Endothelial cell of umbilical vein (primary cell): ENCODE data around the gene ATG10. TPM values are rescaled to one million over a fixed set of nuclear protein-coding genes. Genes with fewer than 3 reads are reported as not detected.

ENCODE experiments used
- BruUV-seq: library from RNA; stranded (reverse); fragments of 400-500 nt; replicated peaks from 2 replicates; lab custom pipeline; 2021; lab: Mats Ljungman, UMichigan
- CTCF ChIA-PET: fragments of 300-600, 350-600 bp; sonication (Branson Sonifier 250); formaldehyde crosslinking; loops from one replicate; lab custom pipeline; 2021; ENCODE audit warnings: antibody characterized with exemption, inconsistent platforms; lab: Charles Lee
- POLR2A ChIA-PET: fragments of 300-600, 350-600 bp; sonication (Branson Sonifier 250); formaldehyde crosslinking; loops from one replicate; lab custom pipeline; 2021; ENCODE audit warnings: antibody characterized with exemption, inconsistent platforms; lab: Charles Lee
- DNase-seq: peaks from one replicate; pipeline ENCODE4 v3.0.0-alpha.2; 2011; ENCODE audit warnings: low read depth, low spot score
- FAIRE-seq: peaks from 2 replicates; lab custom pipeline; 2011; peaks lifted over from hg19 to GRCh38; lab: Jason Lieb, UNC
- H2AFZ ChIP-seq: 2 replicates; pipeline ENCODE4 v1.6.0; 2012; ENCODE audit warnings: low read depth, low read length, control low read depth, inconsistent platforms
- H3K27ac ChIP-seq: 2 replicates; pipeline ENCODE4 v1.5.1; 2011; ENCODE audit warnings: low read depth, mild to moderate bottlenecking, control low read depth, low read length, moderate library complexity; ENCODE audit not compliant: insufficient read depth
- H3K27me3 ChIP-seq, 2 experiments: 2 replicates each; pipeline versions ENCODE4 v1.6.0 to v1.6.1; 2011; ENCODE audit warnings: low read length in 2 of 2, mixed read lengths in 1 of 2; ENCODE audit not compliant: control insufficient read depth in 2 of 2, insufficient read depth in 2 of 2
- H3K36me3 ChIP-seq, 2 experiments: 2 replicates in 1 of 2; 3 replicates in 1 of 2; pipeline ENCODE4 v1.5.1; 2011; ENCODE audit warnings: low read length in 2 of 2, mild to moderate bottlenecking in 1 of 2, moderate library complexity in 1 of 2; ENCODE audit not compliant: control insufficient read depth in 2 of 2, insufficient read depth in 2 of 2; ENCODE audit errors: extremely low read depth in 1 of 2
- H3K4me1 ChIP-seq: 3 replicates; pipeline ENCODE4 v1.5.1; 2011; ENCODE audit warnings: mild to moderate bottlenecking, low read length; ENCODE audit not compliant: control insufficient read depth, insufficient read depth; ENCODE audit errors: extremely low read depth
- H3K4me2 ChIP-seq: 2 replicates; pipeline ENCODE4 v1.6.1; 2011; ENCODE audit warnings: low read length, control low read depth, mixed read lengths; ENCODE audit not compliant: insufficient read depth
- H3K4me3 ChIP-seq, 3 experiments: fragments of 200-600 bp in 1 of 3; sonication (generic), shearing (Covaris generic) in 1 of 3; replicated peaks in 1 of 3; 2 replicates each; pipeline ENCODE4 v1.5.1; 2011 to 2016; ENCODE audit warnings: control low read depth in 3 of 3, low read length in 3 of 3, mild to moderate bottlenecking in 2 of 3, inconsistent platforms in 1 of 3, low read depth in 1 of 3, moderate library complexity in 1 of 3; ENCODE audit not compliant: insufficient read depth in 1 of 3
- H3K79me2 ChIP-seq: 2 replicates; pipeline ENCODE4 v1.6.0; 2012; ENCODE audit warnings: low read length, inconsistent platforms; ENCODE audit not compliant: control insufficient read depth, insufficient read depth
- H3K9ac ChIP-seq: replicated peaks from 2 replicates; pipeline ENCODE3; 2011; ENCODE audit warnings: low read length, control low read depth; ENCODE audit not compliant: insufficient read depth; ENCODE audit errors: extremely low read depth
- H3K9me1 ChIP-seq: replicated peaks from 3 replicates; pipeline ENCODE4 v1.6.0; 2011; ENCODE audit warnings: mild to moderate bottlenecking, low read length; ENCODE audit not compliant: control insufficient read depth, insufficient read depth; ENCODE audit errors: extremely low read depth
- H3K9me3 ChIP-seq: replicated peaks from 2 replicates; pipeline ENCODE4 v1.5.1; 2012; ENCODE audit warnings: low read length, inconsistent platforms; ENCODE audit not compliant: control insufficient read depth, insufficient read depth
- H4K20me1 ChIP-seq: replicated peaks from 2 replicates; pipeline ENCODE3; 2011; ENCODE audit warnings: mild to moderate bottlenecking, low read length; ENCODE audit not compliant: control insufficient read depth, insufficient read depth; ENCODE audit errors: extremely low read depth
- CTCF ChIP-seq, 2 donors: IDR thresholded peaks; 1 replicate in 1 of 2; 2 replicates in 1 of 2; pipeline ENCODE4 v1.5.1; 2011; ENCODE audit warnings: low read length in 2 of 2, mild to moderate bottlenecking in 2 of 2, moderate library complexity in 2 of 2, control low read depth in 1 of 2, inconsistent platforms in 1 of 2, low read depth in 1 of 2; ENCODE audit not compliant: insufficient read depth in 1 of 2; ENCODE audit errors: extremely low read depth in 1 of 2
- EZH2 ChIP-seq: IDR thresholded peaks from 2 replicates; pipeline ENCODE4 v1.6.1; 2012; ENCODE audit warnings: borderline replicate concordance, low read depth, mild to moderate bottlenecking, moderate library complexity, low read length, inconsistent platforms; ENCODE audit not compliant: severe bottlenecking
- FOS ChIP-seq: IDR thresholded peaks from 2 replicates; pipeline ENCODE4 v1.6.1; 2011; ENCODE audit warnings: mild to moderate bottlenecking, low read length, moderate library complexity, borderline replicate concordance; ENCODE audit not compliant: insufficient read depth
- GATA2 ChIP-seq: IDR thresholded peaks from 2 replicates; pipeline ENCODE4 v1.7.0; 2011; ENCODE audit warnings: low read depth, mild to moderate bottlenecking, moderate library complexity, mixed read lengths, low read length; ENCODE audit not compliant: insufficient read length, insufficient read depth
- JUN ChIP-seq: IDR thresholded peaks from 2 replicates; pipeline ENCODE4 v1.6.1; 2011; ENCODE audit warnings: borderline replicate concordance, low read depth; ENCODE audit not compliant: insufficient read length, insufficient read depth
- MYC ChIP-seq: IDR thresholded peaks from one replicate; pipeline ENCODE4 v1.6.1; 2011; ENCODE audit warnings: mild to moderate bottlenecking, low read depth, low read length
- POLR2A ChIP-seq: IDR thresholded peaks from 2 replicates; pipeline ENCODE4 v1.6.1; 2012; ENCODE audit warnings: low read depth, mild to moderate bottlenecking, control low read depth, low read length
- POLR2AphosphoS5 ChIP-seq: IDR thresholded peaks from 2 replicates; pipeline ENCODE4 v1.6.1; 2012; ENCODE audit warnings: low read depth, mild to moderate bottlenecking, control low read depth, low read length, moderate library complexity; ENCODE audit not compliant: insufficient read depth
- dilution Hi-C: fragments of 300-500 bp; cut with MboI; formaldehyde crosslinking; loops from one replicate; pipeline ENCODE4 v1.15.0; 2019; ENCODE audit warnings: low sequenced_read_pairs; ENCODE audit not compliant: extremely low pct_ligation_motif_present
- intact Hi-C: fragments of 100-400 bp; cut with micrococcal nuclease; formaldehyde crosslinking; loops from one replicate; pipeline ENCODE4 v1.10.0; 2022
- polyA plus RNA-seq, 4 experiments: library from polyadenylated mRNA; depleted of rRNA in 3 of 4; stranded (reverse) in 3 of 4; unstranded in 1 of 4; fragments of >200 nt; gene quantifications; 2 replicates each; pipeline versions ENCODE4 v1.2.1 to v1.2.3, GENCODE V29; 2011 to 2012; ENCODE audit warnings: missing spikeins in 1 of 4
- total RNA-seq: library from RNA; stranded (reverse); gene quantifications from 2 replicates; pipeline ENCODE4 v1.2.3, GENCODE V29; 2021
- TF ChIP-seq, protein P1 (sequence below): IDR thresholded peaks from 2 replicates; pipeline ENCODE4 v1.6.1; 2011; ENCODE audit not compliant: insufficient read depth, insufficient read length

Gene ATG10
- total and polyA plus RNA-seq, 2 donors (not counting 3 experiments of a cell fraction or from before 2014, with no cell fraction given): 1.6 to 3.9 TPM

- no peak overlapping the region for H3K4me2 ChIP-seq
- BruUV-seq: no TSS peak
- CTCF ChIA-PET: no interaction called here
- POLR2A ChIA-PET: no interaction called here
- H3K9me3 ChIP-seq: no peaks in the 10 kb centered on the region
- no peaks in the 10 kb centered on the region for H4K20me1 ChIP-seq
- H3K27me3 ChIP-seq: no peaks in the 10 kb centered on the region
- no peak overlapping the region for H3K9ac ChIP-seq
- H3K4me1 ChIP-seq: peaks cover 7% of the 10 kb centered on the region
- no peaks in the 10 kb centered on the region for H3K36me3 ChIP-seq
- no peaks in the 10 kb centered on the region for H3K79me2 ChIP-seq
- TF ChIP-seq GATA2 (no peak), JUN (no peak), FOS (peak; percentile 30)
- H3K27ac ChIP-seq: no peak overlapping the region
- DNase-seq (no peak), FAIRE-seq (no peak)
- H2AFZ ChIP-seq: no peak overlapping the region
- no peaks in the 10 kb centered on the region for H3K9me1 ChIP-seq
- intact Hi-C loops (no loop called here), dilution Hi-C loops (no loop called here)
- H3K4me3 ChIP-seq: no peak overlapping the region
Observed at GRCh38 chr5:82158755-82159413, 187.1 kb downstream of the ATG10 start.

GRCh38 chr5:82160948-82161347 lies 189.1 kb downstream of the ATG10 start:
- H3K9me3 ChIP-seq: no peaks in the 10 kb centered on the region
- no peaks in the 10 kb centered on the region for H3K9me1 ChIP-seq
- no TSS peak for BruUV-seq
- no peaks in the 10 kb centered on the region for H4K20me1 ChIP-seq
- no peaks in the 10 kb centered on the region for H3K36me3 ChIP-seq
- H2AFZ ChIP-seq: no peak overlapping the region
- no peaks in the 10 kb centered on the region for H3K79me2 ChIP-seq
- ChIA-PET POLR2A (no interaction called here), CTCF (no interaction called here)
- H3K4me3 ChIP-seq: no peak overlapping the region
- H3K27me3 ChIP-seq: no peaks in the 10 kb centered on the region
- no peak for TF ChIP-seq POLR2A
- TF ChIP-seq FOS: no peak
- TF ChIP-seq POLR2AphosphoS5: no peak
- TF ChIP-seq GATA2: no peak
- TF ChIP-seq JUN: no peak
- TF ChIP-seq MYC: no peak
- no peak for TF ChIP-seq EZH2
- TF ChIP-seq, protein P1, sequence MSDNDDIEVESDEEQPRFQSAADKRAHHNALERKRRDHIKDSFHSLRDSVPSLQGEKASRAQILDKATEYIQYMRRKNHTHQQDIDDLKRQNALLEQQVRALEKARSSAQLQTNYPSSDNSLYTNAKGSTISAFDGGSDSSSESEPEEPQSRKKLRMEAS: no peak
- no peak for TF ChIP-seq CTCF (IDR thresholded peaks at IDR 0.05; ENCODE audit: extremely low read depth in 1 of 2, insufficient read depth in 1 of 2, low read depth in 1 of 2, low read length in 2 of 2)
- dilution Hi-C loops (no loop called here), intact Hi-C loops (loop anchor here (10.0 kb wide), 1 partner anchor 556 kb away; no protein-coding TSS in a partner anchor)
- no peak overlapping the region for H3K9ac ChIP-seq
- H3K27ac ChIP-seq: no peak overlapping the region
- DNase-seq (no peak), FAIRE-seq (no peak)
- H3K4me1 ChIP-seq: peaks cover 26% of the 10 kb centered on the region
- H3K4me2 ChIP-seq: no peak overlapping the region
